CD14-positive monocyte (primary cell): Measurements from ENCODE around the gene SERPINF2. TPM values are rescaled to one million over a fixed set of nuclear protein-coding genes. Genes with fewer than 3 reads are reported as not detected.
A peak's percentile ranks its signal among the peaks of the same experiment; 100 is the strongest.

ENCODE experiments used
- DNase-seq, 3 donors: peaks; one replicate each; pipeline ENCODE4 v3.0.0-alpha.2; 2011 to 2022
- H2AFZ ChIP-seq: 2 replicates; pipeline ENCODE4 v1.6.0; 2012; ENCODE audit warnings: mild to moderate bottlenecking, low read depth, low read length, inconsistent platforms; ENCODE audit not compliant: insufficient read depth, poor library complexity, severe bottlenecking
- H3K27ac ChIP-seq, 2 donors: 1 replicate in 1 of 2; 2 replicates in 1 of 2; pipeline ENCODE4 v1.5.1; 2012 to 2013; ENCODE audit warnings: low read length in 2 of 2, control low read depth in 1 of 2, inconsistent platforms in 1 of 2, low read depth in 1 of 2, mild to moderate bottlenecking in 1 of 2
- H3K27me3 ChIP-seq, 2 donors: one replicate each; pipeline versions ENCODE4 v1.6.0 to v1.6.1; 2011 to 2013; ENCODE audit warnings: low read length in 2 of 2; ENCODE audit not compliant: control insufficient read depth in 2 of 2, insufficient read depth in 2 of 2
- H3K36me3 ChIP-seq, 2 donors: replicated peaks in 1 of 2; 1 replicate in 1 of 2; 2 replicates in 1 of 2; pipeline versions ENCODE4 v1.5.1 to v1.6.1; 2012 to 2013; ENCODE audit warnings: low read length in 2 of 2, control low read depth in 1 of 2, inconsistent platforms in 1 of 2, mild to moderate bottlenecking in 1 of 2; ENCODE audit not compliant: insufficient read depth in 2 of 2, control insufficient read depth in 1 of 2
- H3K4me1 ChIP-seq, 2 donors: 1 replicate in 1 of 2; 2 replicates in 1 of 2; pipeline versions ENCODE4 v1.5.1 to v1.6.1; 2012 to 2013; ENCODE audit warnings: low read length in 2 of 2, control low read depth in 1 of 2, inconsistent platforms in 1 of 2, mild to moderate bottlenecking in 1 of 2, moderate library complexity in 1 of 2; ENCODE audit not compliant: insufficient read depth in 2 of 2, control insufficient read depth in 1 of 2
- H3K4me2 ChIP-seq: replicated peaks from 2 replicates; pipeline ENCODE3; 2012; ENCODE audit warnings: low read length, moderate library complexity, mild to moderate bottlenecking; ENCODE audit not compliant: poor library complexity, severe bottlenecking; ENCODE audit errors: extremely low read depth
- H3K4me3 ChIP-seq, 3 experiments: fragments of 200-600 bp in 1 of 3; sonication (generic) in 1 of 3; replicated peaks in 1 of 3; 1 replicate in 2 of 3; 2 replicates in 1 of 3; pipeline ENCODE4 v1.5.1; 2011 to 2013; ENCODE audit warnings: low read length in 3 of 3, mild to moderate bottlenecking in 3 of 3, control low read depth in 2 of 3, low read depth in 2 of 3, inconsistent platforms in 1 of 3, moderate library complexity in 1 of 3
- H3K79me2 ChIP-seq: 2 replicates; pipeline ENCODE4 v1.6.0; 2012; ENCODE audit warnings: mild to moderate bottlenecking, control low read depth, inconsistent platforms, low read length, moderate library complexity; ENCODE audit not compliant: insufficient read depth
- H3K9ac ChIP-seq: 2 replicates; pipeline ENCODE4 v1.6.0; 2017; ENCODE audit warnings: low read length, mild to moderate bottlenecking; ENCODE audit not compliant: insufficient read depth, poor library complexity, severe bottlenecking
- H3K9me3 ChIP-seq, 2 donors: replicated peaks in 1 of 2; 1 replicate in 1 of 2; 2 replicates in 1 of 2; pipeline versions ENCODE4 v1.5.1 to v1.6.1; 2012 to 2013; ENCODE audit warnings: low read length in 2 of 2, control low read depth in 1 of 2; ENCODE audit not compliant: control insufficient read depth in 1 of 2, insufficient read depth in 1 of 2
- H4K20me1 ChIP-seq: 2 replicates; pipeline ENCODE4 v1.6.0; 2012; ENCODE audit warnings: mild to moderate bottlenecking, low read length, control low read depth, moderate library complexity; ENCODE audit not compliant: insufficient read depth
- H3K27ac Mint-ChIP-seq, 7 donors: one replicate each; pipeline ENCODE4 v1.8.0; 2020; ENCODE audit warnings: mild to moderate bottlenecking in 7 of 7, mixed read lengths in 7 of 7, moderate library complexity in 6 of 7, inconsistent platforms in 2 of 7
- H3K27me3 Mint-ChIP-seq, 3 donors: one replicate each; pipeline ENCODE4 v1.8.0; 2021 to 2022; ENCODE audit warnings: low read depth in 3 of 3, mild to moderate bottlenecking in 3 of 3, mixed read lengths in 3 of 3, moderate library complexity in 3 of 3, inconsistent platforms in 1 of 3
- H3K36me3 Mint-ChIP-seq, 2 donors: one replicate each; pipeline ENCODE4 v1.8.0; 2020; ENCODE audit warnings: mixed read lengths in 2 of 2, inconsistent platforms in 1 of 2, mild to moderate bottlenecking in 1 of 2
- H3K4me1 Mint-ChIP-seq: one replicate; pipeline ENCODE4 v1.8.0; 2020; ENCODE audit warnings: mild to moderate bottlenecking, mixed read lengths
- H3K4me3 Mint-ChIP-seq, 2 donors: one replicate each; pipeline ENCODE4 v1.8.0; 2020; ENCODE audit warnings: mild to moderate bottlenecking in 2 of 2, mixed read lengths in 2 of 2, moderate library complexity in 1 of 2
- H3K9me3 Mint-ChIP-seq, 7 donors: one replicate each; pipeline ENCODE4 v1.8.0; 2020 to 2022; ENCODE audit warnings: mixed read lengths in 7 of 7, mild to moderate bottlenecking in 6 of 7, moderate library complexity in 6 of 7, inconsistent platforms in 2 of 7
- WGBS: methylation state at CpG from one replicate; pipeline ENCODE4 v1.1.5; 2013; ENCODE audit warnings: missing lambda C conversion rate; ENCODE audit not compliant: insufficient coverage; 5-methylcytosine and 5-hydroxymethylcytosine counted together
- intact Hi-C, 2 donors: fragments of 100-400 bp; cut with micrococcal nuclease; formaldehyde crosslinking; loops; one replicate each; pipeline versions ENCODE4 v1.15.0 to v1.15.1; 2023
- polyA plus RNA-seq, 3 donors: library from polyadenylated mRNA; depleted of rRNA in 1 of 3; unstranded in 2 of 3; stranded (reverse) in 1 of 3; fragments of 300-500 nt in 2 of 3; fragments of >200 nt in 1 of 3; fragmentation: Illumina TruSeq in 2 of 3; gene quantifications; 1 replicate in 2 of 3; 2 replicates in 1 of 3; pipeline ENCODE4 v1.2.3, GENCODE V29; 2012 to 2021
- TF ChIP-seq, protein P1 (sequence below): fragments of 200-600 bp; IDR thresholded peaks from one replicate; pipeline ENCODE4 v1.8.0; 2022; ENCODE audit warnings: antibody characterized with exemption, mild to moderate bottlenecking

Gene SERPINF2
- polyA plus RNA-seq, 3 donors = 0.75 to 1.5 (median 0.79) TPM

DNA sequence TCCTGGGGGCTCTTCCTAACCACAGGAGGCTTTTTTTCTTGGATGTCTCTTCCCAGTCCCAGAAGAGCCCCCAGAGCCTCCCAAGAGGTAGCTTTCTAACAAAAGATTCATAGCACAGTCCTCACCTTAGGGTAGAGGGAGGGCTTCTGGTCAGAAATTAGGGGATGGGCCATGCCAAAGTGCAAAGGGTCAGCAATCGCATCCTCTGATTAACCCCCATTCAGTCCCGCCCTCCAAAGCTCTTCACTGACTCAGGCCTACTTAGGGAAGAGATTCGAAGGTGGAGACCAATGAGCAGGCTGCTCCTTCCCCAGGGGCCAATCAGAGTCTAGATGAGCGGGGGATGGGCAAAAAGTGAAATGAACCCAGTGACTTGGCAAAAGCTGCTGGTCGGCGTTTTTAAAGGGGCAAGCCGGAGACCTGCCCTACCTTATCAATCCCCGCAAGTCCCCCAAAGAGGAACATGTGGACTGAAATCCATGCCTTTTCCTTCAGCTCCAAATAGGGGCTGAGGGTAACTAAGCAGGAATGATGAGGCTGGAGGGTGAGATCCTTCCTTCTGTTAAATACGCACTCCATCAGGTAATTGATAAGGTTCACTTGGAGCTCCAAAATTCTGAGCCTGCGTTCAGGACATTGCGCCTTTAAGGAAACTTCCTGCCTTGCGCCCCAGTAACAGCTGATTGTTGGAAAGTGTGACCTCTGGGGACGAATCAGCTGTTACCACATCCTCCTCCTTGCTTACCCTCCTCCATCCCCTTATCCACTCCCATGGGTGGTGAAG is 25.6 kb upstream of the SERPINF2 start:
- H3K4me2 ChIP-seq = peak overlapping the region; percentile 100
- 0% methylated on average over 2 of the region's 13 CpGs for WGBS
- peak overlapping the region; percentile 97 to 98 for H3K27ac ChIP-seq
- no peaks in the 10 kb centered on the region for H3K9me3 ChIP-seq
- H3K4me3 ChIP-seq = peak overlapping the region; percentile 50 to 96 (median 74)
- TF ChIP-seq, protein P1, sequence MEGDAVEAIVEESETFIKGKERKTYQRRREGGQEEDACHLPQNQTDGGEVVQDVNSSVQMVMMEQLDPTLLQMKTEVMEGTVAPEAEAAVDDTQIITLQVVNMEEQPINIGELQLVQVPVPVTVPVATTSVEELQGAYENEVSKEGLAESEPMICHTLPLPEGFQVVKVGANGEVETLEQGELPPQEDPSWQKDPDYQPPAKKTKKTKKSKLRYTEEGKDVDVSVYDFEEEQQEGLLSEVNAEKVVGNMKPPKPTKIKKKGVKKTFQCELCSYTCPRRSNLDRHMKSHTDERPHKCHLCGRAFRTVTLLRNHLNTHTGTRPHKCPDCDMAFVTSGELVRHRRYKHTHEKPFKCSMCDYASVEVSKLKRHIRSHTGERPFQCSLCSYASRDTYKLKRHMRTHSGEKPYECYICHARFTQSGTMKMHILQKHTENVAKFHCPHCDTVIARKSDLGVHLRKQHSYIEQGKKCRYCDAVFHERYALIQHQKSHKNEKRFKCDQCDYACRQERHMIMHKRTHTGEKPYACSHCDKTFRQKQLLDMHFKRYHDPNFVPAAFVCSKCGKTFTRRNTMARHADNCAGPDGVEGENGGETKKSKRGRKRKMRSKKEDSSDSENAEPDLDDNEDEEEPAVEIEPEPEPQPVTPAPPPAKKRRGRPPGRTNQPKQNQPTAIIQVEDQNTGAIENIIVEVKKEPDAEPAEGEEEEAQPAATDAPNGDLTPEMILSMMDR = no peak
- peaks cover 0 to 3% (median 0%) of the 10 kb centered on the region in 7 donors for H3K9me3 Mint-ChIP-seq
- H3K27me3 Mint-ChIP-seq = peaks cover 2 to 15% (median 5%) of the 10 kb centered on the region in 3 donors
- H3K27me3 ChIP-seq = no peaks in the 10 kb centered on the region
- intact Hi-C loops = loop anchor here (2.0 to 10.0 kb wide), 8 partner anchors 32 to 675 kb away; partner anchors contain the start of genes PRPF8 (in 2 of the 2), DPH1 (in 1 of the 2), RILP (in 1 of the 2) and RPA1 (in 1 of the 2)
- H3K4me3 Mint-ChIP-seq = peak overlapping the region; percentile 92 to 93
- peaks cover 34 to 41% of the 10 kb centered on the region in 2 donors for H3K4me1 ChIP-seq
- H3K27ac Mint-ChIP-seq = peak overlapping the region; percentile 98 to 99 (median 99)
- H3K9ac ChIP-seq = peak overlapping the region; percentile 77
- H2AFZ ChIP-seq = peak overlapping the region; percentile 87
- peaks cover 17 to 20% of the 10 kb centered on the region in 2 donors for H3K36me3 ChIP-seq
- H3K4me1 Mint-ChIP-seq = peaks cover 38% of the 10 kb centered on the region
- peaks cover 37% of the 10 kb centered on the region for H3K79me2 ChIP-seq
- H3K36me3 Mint-ChIP-seq = peaks cover 24 to 27% of the 10 kb centered on the region in 2 donors
- peak; percentile 95 to 97 (median 95) for DNase-seq
- peaks cover 39% of the 10 kb centered on the region for H4K20me1 ChIP-seq

DNA sequence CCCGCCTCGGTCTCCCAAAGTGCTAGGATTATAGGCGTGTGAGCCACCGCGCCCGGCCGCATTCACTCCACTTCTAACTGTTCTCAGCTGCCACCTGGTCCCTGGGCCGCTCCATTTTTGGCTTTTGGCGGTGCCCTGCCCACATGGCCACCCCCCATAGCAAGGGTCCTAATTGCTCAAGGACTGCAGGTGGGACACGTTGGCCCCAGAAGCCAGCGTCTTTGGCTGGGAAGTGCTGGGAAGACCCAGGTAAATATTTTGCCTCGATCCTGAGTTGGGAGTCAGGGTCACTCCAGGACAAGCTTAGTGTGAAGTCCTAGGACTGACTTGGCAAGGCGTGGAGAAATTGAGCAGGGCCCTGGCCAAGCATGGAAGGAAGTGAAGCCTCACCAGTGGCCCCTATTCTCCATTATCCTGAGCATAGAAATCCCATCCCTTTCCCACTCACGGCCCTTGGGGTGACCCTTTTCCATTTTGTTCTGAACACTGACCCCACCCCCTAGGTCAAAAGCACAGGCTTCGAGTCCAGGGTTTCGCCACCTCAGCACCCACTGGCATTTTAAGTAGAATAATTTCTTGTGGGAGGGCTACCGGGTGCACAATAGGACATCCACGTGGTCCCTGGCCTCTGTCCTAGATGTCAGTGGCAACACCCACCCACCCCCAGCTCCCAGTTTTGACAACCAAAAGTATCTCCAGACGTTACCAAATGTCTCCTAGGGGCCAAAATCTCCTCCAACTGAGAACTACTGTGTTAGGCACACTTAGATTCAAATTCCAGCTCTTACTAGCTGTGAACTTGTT is 24.1 kb upstream of the SERPINF2 start:
- Histone ChIP-seq H3K27ac (peak overlapping the region; percentile 97 to 98), H3K79me2 (peaks cover 27% of the 10 kb centered on the region), H3K27me3 (no peaks in the 10 kb centered on the region), H3K4me1 (peaks cover 45 to 50% of the 10 kb centered on the region in 2 donors), H4K20me1 (peaks cover 25% of the 10 kb centered on the region), H2AFZ (no peak overlapping the region), H3K4me3 (no peak overlapping the region), H3K9me3 (no peaks in the 10 kb centered on the region), H3K9ac (no peak overlapping the region), H3K4me2 (no peak overlapping the region), H3K36me3 (peaks cover 2 to 5% of the 10 kb centered on the region in 2 donors)
- Mint-ChIP-seq H3K27ac (peak overlapping the region; percentile 98 to 99 (median 99)), H3K9me3 (peaks cover 0 to 3% (median 0%) of the 10 kb centered on the region in 7 donors), H3K27me3 (peaks cover 0 to 9% (median 2%) of the 10 kb centered on the region in 3 donors), H3K4me3 (peak overlapping the region; percentile 4 to 92), H3K36me3 (peaks cover 10 to 12% of the 10 kb centered on the region in 2 donors), H3K4me1 (peaks cover 42% of the 10 kb centered on the region)
- 92% methylated on average over 12 of the region's 19 CpGs for WGBS
- peak in 1 of 3 donors; percentile 7 for DNase-seq
- intact Hi-C loops = loop anchor here (5.0 to 10.0 kb wide), 6 partner anchors 36 to 674 kb away; partner anchors contain the start of genes DPH1 (in 1 of the 2), PRPF8 (in 1 of the 2), RILP (in 1 of the 2) and RPA1 (in 1 of the 2)
- TF ChIP-seq, protein P1 = no peak
